Uterus (tissue), 4 donors: ENCODE data around the gene EP400. TPM values are rescaled to one million over a fixed set of nuclear protein-coding genes. Genes with fewer than 3 reads are reported as not detected.
"Not testable (repeated sequence)": the region's sequence is repeated elsewhere in the genome, so short reads cannot be mapped to it uniquely, and the experiment has no call there.

Experiments used
- DNase-seq, 2 donors: peaks; one replicate each; pipeline ENCODE4 v3.0.0-alpha.2; 2019 to 2020
- H3K27ac ChIP-seq, 2 donors: fragments of 200-600 bp; sonication (generic); 1 replicate in 1 of 2; 2 replicates in 1 of 2; pipeline ENCODE4 v1.5.1; 2016 to 2018
- H3K27me3 ChIP-seq, 2 donors: fragments of 200-600 bp; sonication (generic); one replicate each; pipeline ENCODE4 v1.5.1; 2018 to 2019; ENCODE audit warnings: control low read depth in 1 of 2
- H3K36me3 ChIP-seq, 2 donors: fragments of 200-600 bp; sonication (generic); one replicate each; pipeline ENCODE4 v1.5.1; 2019; ENCODE audit warnings: control low read depth in 1 of 2
- H3K4me1 ChIP-seq, 2 donors: fragments of 200-600 bp; sonication (generic); one replicate each; pipeline ENCODE4 v1.5.1; 2018 to 2019; ENCODE audit warnings: control low read depth in 1 of 2
- H3K4me3 ChIP-seq, 2 donors: fragments of 200-600 bp; sonication (generic); 1 replicate in 1 of 2; 2 replicates in 1 of 2; pipeline ENCODE4 v1.5.1; 2018 to 2019; ENCODE audit warnings: mild to moderate bottlenecking in 1 of 2
- H3K9me3 ChIP-seq, 2 donors: fragments of 200-600 bp; sonication (generic); one replicate each; pipeline ENCODE4 v1.5.1; 2019; ENCODE audit warnings: control low read depth in 1 of 2
- CTCF ChIP-seq, 4 experiments: fragments of 200-600 bp in 2 of 4; fragments of 450-650 bp in 2 of 4; sonication (generic) in 2 of 4; IDR thresholded peaks; one replicate each; pipeline ENCODE4 v1.5.1; 2016 to 2019; ENCODE audit warnings: antibody characterized with exemption in 4 of 4, mild to moderate bottlenecking in 2 of 4, moderate library complexity in 1 of 4
- POLR2A ChIP-seq, 2 donors: fragments of 450-650 bp; IDR thresholded peaks; one replicate each; pipeline ENCODE4 v1.6.1; 2016; ENCODE audit warnings: antibody characterized with exemption in 2 of 2, mild to moderate bottlenecking in 1 of 2, moderate library complexity in 1 of 2
- intact Hi-C: fragments of 100-400 bp; cut with DNase I; formaldehyde crosslinking; loops from one replicate; pipeline ENCODE4 v1.15.1; 2023; ENCODE audit warnings: low total_unique reads
- total RNA-seq, 4 donors: library from RNA; depleted of rRNA in 3 of 4; stranded (reverse); fragments of >200 nt in 3 of 4; gene quantifications; one replicate each; pipeline versions ENCODE4 v1.1.0 to v1.2.4, GENCODE V29; 2014 to 2023
- donor health status: DM: yes; HTN: yes; CAD: no.

The EP400 gene
- total RNA-seq, 4 donors from 2014 or later, result 11.8 to 70.6 (median 28.2) TPM

- TF ChIP-seq POLR2A (IDR thresholded peaks at IDR 0.05), result no peak
- TF ChIP-seq CTCF (IDR thresholded peaks at IDR 0.05), result no peak
- Histone ChIP-seq H3K27me3 (no peaks in the 10 kb centered on the region), H3K27ac (no peak overlapping the region), H3K9me3 (no peaks in the 10 kb centered on the region), H3K4me1 (peaks cover 0 to 5% of the 10 kb centered on the region in 2 donors), H3K36me3 (no peaks in the 10 kb centered on the region), H3K4me3 (no peak overlapping the region)
- intact Hi-C loops, result no loop called here
- no peak for DNase-seq
Observed at GRCh38 chr12:131959116-131959515, 9.4 kb downstream of the EP400 start.

GRCh38 chr12:131959641-131960589 lies 10.2 kb downstream of the EP400 start:
- DNase-seq, result no peak
- H3K4me3 ChIP-seq, result no peak overlapping the region
- peaks cover 0 to 5% of the 10 kb centered on the region in 2 donors for H3K4me1 ChIP-seq
- intact Hi-C loops, result no loop called here
- H3K9me3 ChIP-seq, result no peaks in the 10 kb centered on the region
- H3K36me3 ChIP-seq, result no peaks in the 10 kb centered on the region
- TF ChIP-seq CTCF (IDR thresholded peaks at IDR 0.05) (no peak), POLR2A (IDR thresholded peaks at IDR 0.05) (no peak)
- no peak overlapping the region for H3K27ac ChIP-seq
- no peaks in the 10 kb centered on the region for H3K27me3 ChIP-seq

GRCh38 chr12:131960590-131961325 lies 11.0 kb downstream of the EP400 start:
- H3K27ac ChIP-seq, H3K4me1 ChIP-seq, H3K4me3 ChIP-seq, H3K9me3 ChIP-seq, DNase-seq, H3K36me3 ChIP-seq, intact Hi-C loops, H3K27me3 ChIP-seq: not testable (repeated sequence)

GRCh38 chr12:131961328-131961727 lies 11.6 kb downstream of the EP400 start:
- H3K36me3 ChIP-seq, H3K27me3 ChIP-seq, DNase-seq, H3K9me3 ChIP-seq, H3K4me3 ChIP-seq, intact Hi-C loops, H3K27ac ChIP-seq, H3K4me1 ChIP-seq: not testable (repeated sequence)

GRCh38 chr12:131962069-131962468 lies 12.3 kb downstream of the EP400 start:
- Histone ChIP-seq H3K27me3 (no peaks in the 10 kb centered on the region), H3K9me3 (no peaks in the 10 kb centered on the region), H3K36me3 (no peaks in the 10 kb centered on the region), H3K4me1 (no peaks in the 10 kb centered on the region), H3K4me3 (no peak overlapping the region), H3K27ac (no peak overlapping the region)
- DNase-seq, result no peak
- TF ChIP-seq POLR2A (IDR thresholded peaks at IDR 0.05) (no peak), CTCF (IDR thresholded peaks at IDR 0.05) (no peak)
- intact Hi-C loops, result no loop called here

- H3K9me3 ChIP-seq, result no peaks in the 10 kb centered on the region
- intact Hi-C loops, result no loop called here
- H3K4me3 ChIP-seq, result no peak overlapping the region
- no peaks in the 10 kb centered on the region for H3K4me1 ChIP-seq
- H3K27me3 ChIP-seq, result no peaks in the 10 kb centered on the region
- H3K36me3 ChIP-seq, result no peaks in the 10 kb centered on the region
- H3K27ac ChIP-seq, result no peak overlapping the region
- TF ChIP-seq POLR2A (IDR thresholded peaks at IDR 0.05), result no peak
- no peak for TF ChIP-seq CTCF (IDR thresholded peaks at IDR 0.05)
- no peak for DNase-seq
Observed at GRCh38 chr12:131963381-131963780, 13.6 kb downstream of the EP400 start.
